A549 (cell line): ENCODE measurements around the gene ADCY2.

Experiments
- EP300 ChIP-seq, 2 experiments: fragments of >200 bp; sonication (Bioruptor Twin); formaldehyde crosslinking; IDR thresholded peaks; 2 replicates in 1 of 2; 3 replicates in 1 of 2; pipeline ENCODE4 v1.6.1; 2016 to 2017
- HDAC2 ChIP-seq: fragments of 200-600 bp; sonication (generic); IDR thresholded peaks from 2 replicates; pipeline ENCODE4 v1.6.1; 2016
- NR3C1 ChIP-seq: fragments of >200 bp; sonication (Bioruptor Twin); formaldehyde crosslinking; IDR thresholded peaks from 3 replicates; pipeline ENCODE4 v1.6.1; 2017
- RAD21 ChIP-seq, 2 experiments: fragments of >200 bp in 1 of 2; sonication (Bioruptor Twin) in 1 of 2; formaldehyde crosslinking in 1 of 2; IDR thresholded peaks in 1 of 2; conservative IDR thresholded peaks in 1 of 2; 2 replicates in 1 of 2; 3 replicates in 1 of 2; pipeline ENCODE4 v1.6.1; 2012 to 2018; ENCODE audit warnings: inconsistent platforms in 1 of 2
- RFX5 ChIP-seq: fragments of 450-650 bp; IDR thresholded peaks from 2 replicates; pipeline ENCODE4 v1.7.1; 2014; ENCODE audit warnings: antibody characterized with exemption, mild to moderate bottlenecking, moderate library complexity
- ZC3H11A ChIP-seq: fragments of 450-650 bp; IDR thresholded peaks from 2 replicates; pipeline ENCODE4 v1.6.1; 2014; ENCODE audit warnings: antibody characterized with exemption, mild to moderate bottlenecking
- TF ChIP-seq, protein P1 (sequence below): fragments of >200 bp; sonication (Bioruptor Twin); formaldehyde crosslinking; IDR thresholded peaks from 3 replicates; pipeline ENCODE4 v1.5.1; 2016
- TF ChIP-seq, protein P2 (sequence below): IDR thresholded peaks from 2 replicates; pipeline ENCODE4 v1.6.1; 2012
- TF ChIP-seq, protein P3 (sequence below): IDR thresholded peaks from 2 replicates; pipeline ENCODE4 v1.6.1; 2012; ENCODE audit warnings: low read depth, borderline replicate concordance
- TF ChIP-seq, protein P4 (sequence below): fragments of 200-600 bp; sonication (generic); IDR thresholded peaks from 2 replicates; pipeline ENCODE4 v1.6.1; 2016; ENCODE audit warnings: antibody characterized with exemption, mild to moderate bottlenecking, moderate library complexity
- TF ChIP-seq, protein P5 (sequence below): fragments of >200 bp; sonication (Bioruptor Twin); formaldehyde crosslinking; IDR thresholded peaks from 3 replicates; pipeline ENCODE4 v1.6.1; 2016

DNA sequence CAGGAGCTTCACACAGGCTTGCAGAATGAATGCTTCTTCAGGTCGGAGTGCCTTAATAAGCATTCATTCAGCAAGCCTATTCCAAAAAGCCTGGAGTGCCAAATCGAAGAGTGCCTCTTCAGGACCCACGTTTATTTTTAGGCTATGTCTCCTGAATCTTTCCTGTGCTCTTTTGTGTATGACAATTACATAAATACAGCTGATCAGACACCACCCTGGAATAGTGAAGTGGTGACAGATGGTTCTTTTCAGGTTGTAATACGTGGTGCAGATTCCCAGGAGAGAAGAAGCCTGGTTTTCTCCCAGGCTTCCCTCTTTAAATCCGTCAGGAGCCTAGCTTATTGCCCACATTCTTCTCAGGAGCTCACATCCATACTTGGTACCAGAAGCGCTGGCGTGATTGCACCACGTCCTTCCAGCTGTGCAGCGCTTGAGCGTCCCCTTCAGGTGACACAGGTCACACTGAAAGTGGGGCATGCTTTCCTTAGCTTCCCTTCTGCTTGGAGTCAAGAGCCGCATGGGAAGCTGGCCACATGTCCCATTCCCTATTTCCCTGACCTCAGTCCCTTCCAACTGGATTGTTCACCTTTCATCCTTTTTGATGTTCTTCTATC, 123.1 kb downstream of the ADCY2 start:
- TF ChIP-seq NR3C1 (no peak), RAD21 (conservative IDR thresholded peaks at IDR 0.05 in 1 of 2, IDR thresholded peaks at IDR 0.05 in 1 of 2) (no peak), RFX5 (no peak), HDAC2 (no peak), ZC3H11A (no peak), EP300 (IDR thresholded peaks at IDR 0.05) (no peak)
- TF ChIP-seq, protein P1, sequence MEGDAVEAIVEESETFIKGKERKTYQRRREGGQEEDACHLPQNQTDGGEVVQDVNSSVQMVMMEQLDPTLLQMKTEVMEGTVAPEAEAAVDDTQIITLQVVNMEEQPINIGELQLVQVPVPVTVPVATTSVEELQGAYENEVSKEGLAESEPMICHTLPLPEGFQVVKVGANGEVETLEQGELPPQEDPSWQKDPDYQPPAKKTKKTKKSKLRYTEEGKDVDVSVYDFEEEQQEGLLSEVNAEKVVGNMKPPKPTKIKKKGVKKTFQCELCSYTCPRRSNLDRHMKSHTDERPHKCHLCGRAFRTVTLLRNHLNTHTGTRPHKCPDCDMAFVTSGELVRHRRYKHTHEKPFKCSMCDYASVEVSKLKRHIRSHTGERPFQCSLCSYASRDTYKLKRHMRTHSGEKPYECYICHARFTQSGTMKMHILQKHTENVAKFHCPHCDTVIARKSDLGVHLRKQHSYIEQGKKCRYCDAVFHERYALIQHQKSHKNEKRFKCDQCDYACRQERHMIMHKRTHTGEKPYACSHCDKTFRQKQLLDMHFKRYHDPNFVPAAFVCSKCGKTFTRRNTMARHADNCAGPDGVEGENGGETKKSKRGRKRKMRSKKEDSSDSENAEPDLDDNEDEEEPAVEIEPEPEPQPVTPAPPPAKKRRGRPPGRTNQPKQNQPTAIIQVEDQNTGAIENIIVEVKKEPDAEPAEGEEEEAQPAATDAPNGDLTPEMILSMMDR: no peak
- TF ChIP-seq, protein P2, sequence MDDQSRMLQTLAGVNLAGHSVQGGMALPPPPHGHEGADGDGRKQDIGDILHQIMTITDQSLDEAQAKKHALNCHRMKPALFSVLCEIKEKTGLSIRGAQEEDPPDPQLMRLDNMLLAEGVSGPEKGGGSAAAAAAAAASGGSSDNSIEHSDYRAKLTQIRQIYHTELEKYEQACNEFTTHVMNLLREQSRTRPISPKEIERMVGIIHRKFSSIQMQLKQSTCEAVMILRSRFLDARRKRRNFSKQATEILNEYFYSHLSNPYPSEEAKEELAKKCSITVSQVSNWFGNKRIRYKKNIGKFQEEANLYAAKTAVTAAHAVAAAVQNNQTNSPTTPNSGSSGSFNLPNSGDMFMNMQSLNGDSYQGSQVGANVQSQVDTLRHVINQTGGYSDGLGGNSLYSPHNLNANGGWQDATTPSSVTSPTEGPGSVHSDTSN: no peak
- TF ChIP-seq, protein P3, sequence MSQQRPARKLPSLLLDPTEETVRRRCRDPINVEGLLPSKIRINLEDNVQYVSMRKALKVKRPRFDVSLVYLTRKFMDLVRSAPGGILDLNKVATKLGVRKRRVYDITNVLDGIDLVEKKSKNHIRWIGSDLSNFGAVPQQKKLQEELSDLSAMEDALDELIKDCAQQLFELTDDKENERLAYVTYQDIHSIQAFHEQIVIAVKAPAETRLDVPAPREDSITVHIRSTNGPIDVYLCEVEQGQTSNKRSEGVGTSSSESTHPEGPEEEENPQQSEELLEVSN: no peak
- TF ChIP-seq, protein P4, sequence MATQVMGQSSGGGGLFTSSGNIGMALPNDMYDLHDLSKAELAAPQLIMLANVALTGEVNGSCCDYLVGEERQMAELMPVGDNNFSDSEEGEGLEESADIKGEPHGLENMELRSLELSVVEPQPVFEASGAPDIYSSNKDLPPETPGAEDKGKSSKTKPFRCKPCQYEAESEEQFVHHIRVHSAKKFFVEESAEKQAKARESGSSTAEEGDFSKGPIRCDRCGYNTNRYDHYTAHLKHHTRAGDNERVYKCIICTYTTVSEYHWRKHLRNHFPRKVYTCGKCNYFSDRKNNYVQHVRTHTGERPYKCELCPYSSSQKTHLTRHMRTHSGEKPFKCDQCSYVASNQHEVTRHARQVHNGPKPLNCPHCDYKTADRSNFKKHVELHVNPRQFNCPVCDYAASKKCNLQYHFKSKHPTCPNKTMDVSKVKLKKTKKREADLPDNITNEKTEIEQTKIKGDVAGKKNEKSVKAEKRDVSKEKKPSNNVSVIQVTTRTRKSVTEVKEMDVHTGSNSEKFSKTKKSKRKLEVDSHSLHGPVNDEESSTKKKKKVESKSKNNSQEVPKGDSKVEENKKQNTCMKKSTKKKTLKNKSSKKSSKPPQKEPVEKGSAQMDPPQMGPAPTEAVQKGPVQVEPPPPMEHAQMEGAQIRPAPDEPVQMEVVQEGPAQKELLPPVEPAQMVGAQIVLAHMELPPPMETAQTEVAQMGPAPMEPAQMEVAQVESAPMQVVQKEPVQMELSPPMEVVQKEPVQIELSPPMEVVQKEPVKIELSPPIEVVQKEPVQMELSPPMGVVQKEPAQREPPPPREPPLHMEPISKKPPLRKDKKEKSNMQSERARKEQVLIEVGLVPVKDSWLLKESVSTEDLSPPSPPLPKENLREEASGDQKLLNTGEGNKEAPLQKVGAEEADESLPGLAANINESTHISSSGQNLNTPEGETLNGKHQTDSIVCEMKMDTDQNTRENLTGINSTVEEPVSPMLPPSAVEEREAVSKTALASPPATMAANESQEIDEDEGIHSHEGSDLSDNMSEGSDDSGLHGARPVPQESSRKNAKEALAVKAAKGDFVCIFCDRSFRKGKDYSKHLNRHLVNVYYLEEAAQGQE: no peak
- TF ChIP-seq, protein P5, sequence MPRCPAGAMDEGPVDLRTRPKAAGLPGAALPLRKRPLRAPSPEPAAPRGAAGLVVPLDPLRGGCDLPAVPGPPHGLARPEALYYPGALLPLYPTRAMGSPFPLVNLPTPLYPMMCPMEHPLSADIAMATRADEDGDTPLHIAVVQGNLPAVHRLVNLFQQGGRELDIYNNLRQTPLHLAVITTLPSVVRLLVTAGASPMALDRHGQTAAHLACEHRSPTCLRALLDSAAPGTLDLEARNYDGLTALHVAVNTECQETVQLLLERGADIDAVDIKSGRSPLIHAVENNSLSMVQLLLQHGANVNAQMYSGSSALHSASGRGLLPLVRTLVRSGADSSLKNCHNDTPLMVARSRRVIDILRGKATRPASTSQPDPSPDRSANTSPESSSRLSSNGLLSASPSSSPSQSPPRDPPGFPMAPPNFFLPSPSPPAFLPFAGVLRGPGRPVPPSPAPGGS: no peak
